SK-N-SH (cell line): ENCODE results near the gene AHRR. TPM values are rescaled to one million over a fixed set of nuclear protein-coding genes. Genes with fewer than 3 reads are reported as not detected.

ENCODE experiments used
- CTCF ChIA-PET: fragments of 300-600, 350-600 bp; formaldehyde crosslinking; extraction: SDS; loops from one replicate; lab custom pipeline; 2021; lab: Yijun Ruan, JAX
- POLR2A ChIA-PET: fragments of 350-600 bp; sonication (Branson Sonifier 250); formaldehyde crosslinking; extraction: SDS; loops from one replicate; lab custom pipeline; 2020; ENCODE audit warnings: antibody characterized with exemption, inconsistent platforms; lab: Yijun Ruan, JAX
- DNase-seq: peaks from one replicate; pipeline ENCODE4 v3.0.0; 2012
- H2AFZ ChIP-seq: fragments of 200-600 bp; sonication (generic); 2 replicates; pipeline ENCODE4 v1.8.1; 2016; ENCODE audit warnings: antibody characterized with exemption, mild to moderate bottlenecking, low read depth
- H3F3A ChIP-seq: fragments of 200-600 bp; sonication (generic); replicated peaks from 2 replicates; pipeline ENCODE3; 2016; ENCODE audit warnings: antibody characterized with exemption, mild to moderate bottlenecking; ENCODE audit not compliant: insufficient read depth
- H3K27ac ChIP-seq, 2 experiments: fragments of 200-500 bp in 1 of 2; fragments of 200-600 bp in 1 of 2; sonication (Bioruptor generic) in 1 of 2; sonication (generic), shearing (Covaris generic) in 1 of 2; 2 replicates each; pipeline versions ENCODE4 v1.5.1 to v1.6.1; 2014 to 2016; ENCODE audit warnings: low read depth in 2 of 2, inconsistent platforms in 1 of 2, low read length in 1 of 2, mild to moderate bottlenecking in 1 of 2, mixed read lengths in 1 of 2
- H3K27me3 ChIP-seq: fragments of 200-600 bp; sonication (generic), shearing (Covaris generic); 2 replicates; pipeline ENCODE4 v1.6.1; 2016; ENCODE audit warnings: mixed run types; ENCODE audit not compliant: insufficient read depth
- H3K36me3 ChIP-seq, 2 experiments: fragments of 200-500 bp in 1 of 2; fragments of 200-600 bp in 1 of 2; sonication (Bioruptor generic) in 1 of 2; sonication (generic) in 1 of 2; replicated peaks in 1 of 2; 2 replicates each; pipeline versions ENCODE3 to v1.5.1; 2014 to 2016; ENCODE audit warnings: low read length in 1 of 2, mild to moderate bottlenecking in 1 of 2; ENCODE audit not compliant: insufficient read depth in 2 of 2, control insufficient read depth in 1 of 2
- H3K4me1 ChIP-seq, 2 experiments: fragments of 200-500 bp in 1 of 2; fragments of 200-600 bp in 1 of 2; sonication (Bioruptor generic) in 1 of 2; sonication (generic), shearing (Covaris generic) in 1 of 2; 2 replicates each; pipeline versions ENCODE4 v1.5.1 to v1.6.1; 2014 to 2016; ENCODE audit warnings: low read depth in 1 of 2, low read length in 1 of 2, mixed run types in 1 of 2; ENCODE audit not compliant: insufficient read depth in 2 of 2, control insufficient read depth in 1 of 2
- H3K4me2 ChIP-seq: fragments of 200-600 bp; sonication (generic), shearing (Covaris generic); 2 replicates; pipeline ENCODE4 v1.6.1; 2017; ENCODE audit warnings: mixed run types
- H3K4me3 ChIP-seq, 2 experiments: fragments of 200-500 bp in 1 of 2; fragments of 200-600 bp in 1 of 2; sonication (Bioruptor generic) in 1 of 2; sonication (generic), shearing (Covaris generic) in 1 of 2; 2 replicates each; pipeline versions ENCODE4 v1.5.1 to v1.8.1; 2014 to 2016; ENCODE audit warnings: low read depth in 2 of 2, inconsistent platforms in 1 of 2, low read length in 1 of 2, mild to moderate bottlenecking in 1 of 2, mixed read lengths in 1 of 2, moderate library complexity in 1 of 2
- H3K79me2 ChIP-seq: fragments of 200-600 bp; sonication (generic); 2 replicates; pipeline ENCODE4 v1.8.1; 2017; ENCODE audit warnings: mild to moderate bottlenecking; ENCODE audit not compliant: insufficient read depth
- H3K9ac ChIP-seq: fragments of 200-600 bp; sonication (generic); 2 replicates; pipeline ENCODE4 v1.6.1; 2017; ENCODE audit warnings: mixed run types
- H3K9me2 ChIP-seq: fragments of 200-600 bp; sonication (generic); 2 replicates; pipeline ENCODE4 v1.6.1; 2017; ENCODE audit warnings: mixed run types
- H3K9me3 ChIP-seq: fragments of 200-600 bp; sonication (generic); 2 replicates; pipeline ENCODE4 v1.6.1; 2017; ENCODE audit warnings: mixed run types, mild to moderate bottlenecking, moderate library complexity
- H4K20me1 ChIP-seq: fragments of 200-600 bp; sonication (generic); 2 replicates; pipeline ENCODE4 v1.6.1; 2017; ENCODE audit warnings: mild to moderate bottlenecking, mixed run types; ENCODE audit not compliant: insufficient read depth
- CHD2 ChIP-seq: fragments of 150-350 bp; IDR thresholded peaks from 2 replicates; pipeline ENCODE4 v1.6.1; 2018; ENCODE audit warnings: low read length; ENCODE audit not compliant: partially characterized antibody
- EP300 ChIP-seq, 2 experiments: IDR thresholded peaks; 2 replicates each; pipeline versions ENCODE4 v1.4.0 to v1.6.1; 2012; ENCODE audit warnings: borderline replicate concordance in 1 of 2, low read depth in 1 of 2, low read length in 1 of 2
- EZH2phosphoT487 ChIP-seq: fragments of 200-600 bp; sonication (generic); IDR thresholded peaks from 2 replicates; pipeline ENCODE4 v1.6.1; 2017; ENCODE audit warnings: low read depth, mixed run types, mild to moderate bottlenecking, antibody characterized with exemption, moderate library complexity, borderline replicate concordance
- FOSL2 ChIP-seq: IDR thresholded peaks from 2 replicates; pipeline ENCODE4 v1.4.0; 2012; ENCODE audit warnings: low read depth, mild to moderate bottlenecking, moderate library complexity, borderline replicate concordance
- JUND ChIP-seq: IDR thresholded peaks from 2 replicates; pipeline ENCODE4 v1.4.0; 2012
- MEF2A ChIP-seq: IDR thresholded peaks from 2 replicates; pipeline ENCODE4 v1.4.0; 2012; ENCODE audit warnings: low read depth, borderline replicate concordance
- NFIC ChIP-seq: IDR thresholded peaks from 2 replicates; pipeline ENCODE4 v1.4.0; 2012; ENCODE audit warnings: borderline replicate concordance
- NRF1 ChIP-seq: IDR thresholded peaks from 2 replicates; pipeline ENCODE4 v1.6.1; 2012; ENCODE audit warnings: low read depth, mild to moderate bottlenecking, low read length
- POLR2AphosphoS5 ChIP-seq: IDR thresholded peaks from 2 replicates; pipeline ENCODE4 v1.6.1; 2012; ENCODE audit warnings: low read depth, low read length
- RAD21 ChIP-seq: IDR thresholded peaks from 2 replicates; pipeline ENCODE4 v1.6.1; 2012; ENCODE audit warnings: mild to moderate bottlenecking, low read length
- RCOR1 ChIP-seq: fragments of 150-350 bp; IDR thresholded peaks from 2 replicates; pipeline ENCODE4 v1.6.1; 2017; ENCODE audit warnings: antibody characterized with exemption, low read length
- SIN3A ChIP-seq: IDR thresholded peaks from 2 replicates; pipeline ENCODE4 v1.6.1; 2012; ENCODE audit warnings: low read depth, mild to moderate bottlenecking, low read length, moderate library complexity, borderline replicate concordance
- SMC3 ChIP-seq: IDR thresholded peaks from 2 replicates; pipeline ENCODE4 v1.6.1; 2012; ENCODE audit warnings: low read depth, low read length, improper control_type of control experiment
- TCF12 ChIP-seq: IDR thresholded peaks from 2 replicates; pipeline ENCODE4 v1.4.0; 2012
- TEAD4 ChIP-seq: IDR thresholded peaks from 2 replicates; pipeline ENCODE4 v1.4.0; 2012; ENCODE audit warnings: mild to moderate bottlenecking, borderline replicate concordance; ENCODE audit not compliant: insufficient read depth
- WGBS: methylation state at CpG from one replicate; pipeline ENCODE4 v1.1.6; 2017; ENCODE audit warnings: low lambda C conversion rate; 5-methylcytosine and 5-hydroxymethylcytosine counted together
- polyA plus RNA-seq, 3 experiments: library from polyadenylated mRNA; depleted of rRNA; stranded (reverse); fragments of >200 nt; gene quantifications; 2 replicates each; pipeline ENCODE4 v1.2.3, GENCODE V29; 2012
- TF ChIP-seq, protein P1 (sequence below): IDR thresholded peaks from 2 replicates; pipeline ENCODE4 v1.4.0; 2012; ENCODE audit warnings: low read depth
- TF ChIP-seq, protein P2 (sequence below): fragments of 150-350 bp; IDR thresholded peaks from 2 replicates; pipeline ENCODE4 v1.6.1; 2016; ENCODE audit warnings: mild to moderate bottlenecking, low read depth, low read length
- TF ChIP-seq, protein P3 (sequence below): IDR thresholded peaks from 2 replicates; pipeline ENCODE4 v1.4.0; 2012; ENCODE audit warnings: low read depth, borderline replicate concordance
- TF ChIP-seq, protein P4 (sequence below): IDR thresholded peaks from 2 replicates; pipeline ENCODE4 v1.4.0; 2012; ENCODE audit warnings: low read depth, borderline replicate concordance
- TF ChIP-seq, protein P5 (sequence below): IDR thresholded peaks from 2 replicates; pipeline ENCODE4; 2012

Gene AHRR
- polyA plus RNA-seq, 1 of the 3 experiments (the other 2 are of a cell fraction), result 0.71 TPM

DNA sequence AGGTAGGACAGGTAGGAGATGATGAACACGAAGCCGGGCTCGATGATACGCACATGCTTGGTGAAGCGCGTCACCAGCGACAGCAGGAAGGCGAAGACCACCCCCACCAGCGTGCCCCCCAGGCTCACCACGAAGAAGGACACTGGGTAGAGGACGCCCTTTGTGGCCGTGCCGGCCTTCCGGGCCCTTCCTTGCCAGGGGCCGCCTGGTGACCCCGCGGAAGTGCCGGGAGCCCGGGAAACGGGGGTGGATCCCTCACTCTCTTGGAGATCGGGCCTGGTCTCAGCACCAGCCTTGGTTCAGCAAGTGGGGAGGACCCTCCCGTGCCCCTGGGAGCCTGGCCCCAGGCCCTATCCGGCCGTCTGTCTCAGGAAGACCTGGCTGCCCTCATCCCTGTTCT lies 163.0 kb downstream of the AHRR start:
- TF ChIP-seq RAD21 (no peak), TCF12 (no peak), EZH2phosphoT487 (no peak), FOSL2 (no peak), TEAD4 (no peak), NFIC (no peak), POLR2AphosphoS5 (no peak), SIN3A (no peak), RCOR1 (no peak), MEF2A (no peak), EP300 (IDR thresholded peaks at IDR 0.05; ENCODE audit: borderline replicate concordance in 1 of 2, low read depth in 1 of 2, low read length in 1 of 2) (no peak), SMC3 (no peak), JUND (no peak), NRF1 (no peak), CHD2 (no peak)
- TF ChIP-seq, protein P1, sequence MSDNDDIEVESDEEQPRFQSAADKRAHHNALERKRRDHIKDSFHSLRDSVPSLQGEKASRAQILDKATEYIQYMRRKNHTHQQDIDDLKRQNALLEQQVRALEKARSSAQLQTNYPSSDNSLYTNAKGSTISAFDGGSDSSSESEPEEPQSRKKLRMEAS, result no peak
- TF ChIP-seq, protein P2, sequence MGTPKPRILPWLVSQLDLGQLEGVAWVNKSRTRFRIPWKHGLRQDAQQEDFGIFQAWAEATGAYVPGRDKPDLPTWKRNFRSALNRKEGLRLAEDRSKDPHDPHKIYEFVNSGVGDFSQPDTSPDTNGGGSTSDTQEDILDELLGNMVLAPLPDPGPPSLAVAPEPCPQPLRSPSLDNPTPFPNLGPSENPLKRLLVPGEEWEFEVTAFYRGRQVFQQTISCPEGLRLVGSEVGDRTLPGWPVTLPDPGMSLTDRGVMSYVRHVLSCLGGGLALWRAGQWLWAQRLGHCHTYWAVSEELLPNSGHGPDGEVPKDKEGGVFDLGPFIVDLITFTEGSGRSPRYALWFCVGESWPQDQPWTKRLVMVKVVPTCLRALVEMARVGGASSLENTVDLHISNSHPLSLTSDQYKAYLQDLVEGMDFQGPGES, result no peak
- TF ChIP-seq, protein P3, sequence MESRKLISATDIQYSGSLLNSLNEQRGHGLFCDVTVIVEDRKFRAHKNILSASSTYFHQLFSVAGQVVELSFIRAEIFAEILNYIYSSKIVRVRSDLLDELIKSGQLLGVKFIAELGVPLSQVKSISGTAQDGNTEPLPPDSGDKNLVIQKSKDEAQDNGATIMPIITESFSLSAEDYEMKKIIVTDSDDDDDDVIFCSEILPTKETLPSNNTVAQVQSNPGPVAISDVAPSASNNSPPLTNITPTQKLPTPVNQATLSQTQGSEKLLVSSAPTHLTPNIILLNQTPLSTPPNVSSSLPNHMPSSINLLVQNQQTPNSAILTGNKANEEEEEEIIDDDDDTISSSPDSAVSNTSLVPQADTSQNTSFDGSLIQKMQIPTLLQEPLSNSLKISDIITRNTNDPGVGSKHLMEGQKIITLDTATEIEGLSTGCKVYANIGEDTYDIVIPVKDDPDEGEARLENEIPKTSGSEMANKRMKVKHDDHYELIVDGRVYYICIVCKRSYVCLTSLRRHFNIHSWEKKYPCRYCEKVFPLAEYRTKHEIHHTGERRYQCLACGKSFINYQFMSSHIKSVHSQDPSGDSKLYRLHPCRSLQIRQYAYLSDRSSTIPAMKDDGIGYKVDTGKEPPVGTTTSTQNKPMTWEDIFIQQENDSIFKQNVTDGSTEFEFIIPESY, result no peak
- TF ChIP-seq, protein P4, sequence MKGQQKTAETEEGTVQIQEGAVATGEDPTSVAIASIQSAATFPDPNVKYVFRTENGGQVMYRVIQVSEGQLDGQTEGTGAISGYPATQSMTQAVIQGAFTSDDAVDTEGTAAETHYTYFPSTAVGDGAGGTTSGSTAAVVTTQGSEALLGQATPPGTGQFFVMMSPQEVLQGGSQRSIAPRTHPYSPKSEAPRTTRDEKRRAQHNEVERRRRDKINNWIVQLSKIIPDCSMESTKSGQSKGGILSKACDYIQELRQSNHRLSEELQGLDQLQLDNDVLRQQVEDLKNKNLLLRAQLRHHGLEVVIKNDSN, result no peak
- TF ChIP-seq, protein P5, sequence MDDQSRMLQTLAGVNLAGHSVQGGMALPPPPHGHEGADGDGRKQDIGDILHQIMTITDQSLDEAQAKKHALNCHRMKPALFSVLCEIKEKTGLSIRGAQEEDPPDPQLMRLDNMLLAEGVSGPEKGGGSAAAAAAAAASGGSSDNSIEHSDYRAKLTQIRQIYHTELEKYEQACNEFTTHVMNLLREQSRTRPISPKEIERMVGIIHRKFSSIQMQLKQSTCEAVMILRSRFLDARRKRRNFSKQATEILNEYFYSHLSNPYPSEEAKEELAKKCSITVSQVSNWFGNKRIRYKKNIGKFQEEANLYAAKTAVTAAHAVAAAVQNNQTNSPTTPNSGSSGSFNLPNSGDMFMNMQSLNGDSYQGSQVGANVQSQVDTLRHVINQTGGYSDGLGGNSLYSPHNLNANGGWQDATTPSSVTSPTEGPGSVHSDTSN, result no peak
- Histone ChIP-seq H3K9ac (no peak overlapping the region), H3K9me2 (no peaks in the 10 kb centered on the region), H3K4me2 (no peak overlapping the region), H3K27me3 (no peaks in the 10 kb centered on the region; the same call in 1 of the 2 replicates), H4K20me1 (no peaks in the 10 kb centered on the region), H3K27ac (no peak overlapping the region), H3K36me3 (no peaks in the 10 kb centered on the region), H3K9me3 (no peaks in the 10 kb centered on the region), H3K4me3 (no peak overlapping the region), H3F3A (no peaks in the 10 kb centered on the region), H3K79me2 (no peaks in the 10 kb centered on the region), H2AFZ (no peak overlapping the region), H3K4me1 (no peaks in the 10 kb centered on the region)
- 73% methylated on average over 13 of the region's 24 CpGs for WGBS
- ChIA-PET CTCF (no interaction called here), POLR2A (no interaction called here)
- no peak for DNase-seq
